Measurements from ENCODE around the gene TAOK1. TPM values are rescaled to one million over a fixed set of nuclear protein-coding genes. Genes with fewer than 3 reads are reported as not detected.

Gene TAOK1
- total RNA-seq, 1 donor from 2014 or later, result 64.8 TPM

DNA sequence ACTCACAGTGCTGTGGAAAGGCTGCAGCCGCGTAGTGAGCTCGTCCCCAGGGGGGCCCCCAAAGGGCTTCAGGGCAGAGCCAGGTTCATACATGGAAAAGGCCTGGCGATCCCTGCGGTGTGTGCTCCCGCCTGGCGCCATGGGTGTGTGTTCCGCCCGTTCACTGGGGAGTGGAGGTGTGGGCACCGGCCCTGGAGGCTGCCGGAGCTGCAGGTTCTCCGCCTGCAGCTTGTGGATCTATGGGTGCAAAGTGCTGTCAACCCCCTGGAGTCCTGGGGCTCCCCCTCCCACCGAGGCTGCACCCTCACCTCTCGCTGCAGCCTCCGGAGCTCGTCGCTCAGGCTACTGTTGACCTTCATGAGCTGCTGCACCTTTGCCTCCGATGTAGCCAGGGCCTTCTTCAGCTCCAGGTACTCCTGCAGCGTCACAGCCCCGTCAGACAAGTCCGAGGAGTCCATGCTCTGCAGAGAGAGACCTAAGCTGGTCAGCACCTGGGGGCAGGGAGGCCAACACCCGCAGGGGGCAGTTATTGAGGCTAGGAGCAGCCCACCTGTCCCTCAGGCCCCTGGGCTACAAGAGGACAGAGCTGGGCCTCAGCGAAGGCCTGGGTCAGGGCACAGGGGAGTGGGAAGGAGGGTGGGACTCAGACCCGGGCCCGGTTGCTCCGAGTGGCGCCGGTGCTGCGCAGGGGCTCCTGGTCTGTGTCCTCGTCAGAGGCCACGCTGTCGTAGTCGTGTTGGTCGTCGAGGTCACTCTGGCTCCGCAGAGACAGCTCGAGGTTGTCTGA, 186.2 kb downstream of the TAOK1 start:
- DNase-seq (ENCODE audit: low spot score), result no peak
- intact Hi-C loops (cut with DNase I), result loop anchor here (5.0 kb wide), 1 partner anchor 36 kb away; no protein-coding TSS in a partner anchor

DNA sequence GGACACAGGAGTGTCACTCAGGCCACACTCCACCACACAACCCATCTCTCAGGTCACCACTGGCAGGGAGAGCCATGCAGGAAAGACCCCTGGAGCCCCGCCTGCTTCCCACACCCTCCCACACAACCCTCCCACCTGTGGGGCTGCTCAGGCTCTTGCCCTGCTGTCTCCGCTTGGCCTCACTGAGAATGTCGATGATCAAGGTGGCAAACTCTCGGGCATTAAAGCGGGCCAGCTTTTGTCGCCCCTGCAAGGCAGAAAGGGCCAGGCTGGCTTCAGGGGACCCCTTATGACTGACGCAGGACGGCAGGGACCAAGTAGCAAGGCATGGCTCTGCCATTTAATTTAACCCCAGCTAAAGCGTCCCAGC, 186.8 kb downstream of the TAOK1 start:
- DNase-seq (ENCODE audit: low spot score), result no peak
- intact Hi-C loops (cut with DNase I), result loop anchor here (5.0 kb wide), 1 partner anchor 35 kb away; no protein-coding TSS in a partner anchor

DNA sequence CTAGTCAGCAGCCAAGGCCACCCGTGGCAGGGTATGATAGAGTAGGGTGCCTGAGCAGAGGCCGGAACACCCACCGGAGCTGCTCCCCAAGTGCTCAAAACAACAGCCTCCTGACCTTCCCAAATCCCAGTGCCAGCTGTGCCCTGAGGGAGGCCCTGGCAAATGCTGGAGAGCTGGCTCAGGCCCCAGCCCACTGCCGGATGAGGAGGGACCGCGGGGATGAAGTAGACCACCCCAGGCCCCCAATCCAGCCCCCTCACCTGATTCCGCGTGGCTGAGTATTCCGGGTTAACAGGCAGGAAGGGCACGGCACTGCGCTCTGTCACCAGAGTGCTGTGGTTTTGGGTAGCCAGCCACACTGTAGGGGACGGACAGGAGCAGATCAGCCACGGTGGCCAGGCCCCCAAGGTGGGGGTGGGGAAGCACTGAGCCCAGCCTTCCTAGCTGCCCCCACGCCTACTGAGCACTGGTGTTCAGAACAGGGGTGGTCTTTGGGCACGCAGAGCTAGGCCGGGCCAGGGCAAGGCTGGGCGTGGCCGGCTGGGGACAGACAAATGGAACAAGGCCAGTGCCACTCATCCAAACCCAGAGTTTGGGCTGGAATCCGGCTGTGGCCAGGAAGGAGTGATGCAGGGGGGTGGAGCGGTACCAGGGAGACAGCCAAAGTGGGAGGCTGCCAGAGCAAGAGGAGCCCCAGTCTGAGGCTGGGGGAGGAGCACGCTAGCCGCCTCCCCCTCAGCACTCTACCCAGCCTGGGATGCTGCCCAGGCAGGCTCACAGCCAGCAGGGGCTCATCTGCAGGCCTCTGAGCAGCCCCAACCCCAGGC, 187.4 kb downstream of the TAOK1 start:
- intact Hi-C loops (cut with DNase I), result loop anchor here (5.0 kb wide), 1 partner anchor 35 kb away; no protein-coding TSS in a partner anchor
- DNase-seq (ENCODE audit: low spot score), result no peak

DNA sequence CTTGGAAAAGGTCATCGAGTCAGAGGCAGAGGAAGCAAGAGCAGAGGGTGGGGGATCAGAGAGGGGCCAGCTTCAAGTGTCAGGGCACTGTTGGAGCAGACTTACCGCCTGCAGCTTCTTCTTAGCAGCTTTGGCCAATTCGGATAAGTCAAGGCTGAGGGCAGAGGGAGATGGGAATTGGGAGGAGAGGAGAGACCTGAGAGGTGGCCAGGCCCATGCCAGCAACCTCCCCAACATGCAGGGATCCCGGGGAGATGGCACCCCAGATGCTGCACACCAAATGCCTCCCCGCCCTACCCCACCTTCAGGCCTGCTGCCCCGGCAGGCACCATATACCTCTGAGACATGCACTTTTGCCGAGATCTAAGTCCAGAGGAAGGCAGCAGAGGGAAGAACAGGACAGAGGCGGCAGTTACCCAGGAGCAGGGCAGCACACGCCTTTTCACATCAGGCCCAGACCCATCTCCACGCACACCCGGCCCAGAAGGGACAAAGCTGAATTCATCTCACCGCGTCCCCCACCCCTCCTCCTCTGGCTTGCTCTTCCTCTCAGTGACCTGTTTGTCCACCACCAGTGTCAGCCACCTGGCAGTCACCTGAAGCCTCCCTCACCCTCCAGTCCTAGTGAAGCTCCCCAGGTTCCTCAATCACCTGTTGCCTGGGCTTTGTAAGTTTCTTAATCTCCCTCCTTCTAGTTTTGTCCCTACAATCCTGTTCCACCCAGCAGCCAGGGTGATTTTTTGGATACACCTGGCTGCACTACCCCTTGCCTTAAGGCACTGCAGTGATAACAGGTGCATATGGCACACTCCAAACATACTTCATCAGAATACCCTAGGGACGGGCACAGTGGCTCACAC, 188.7 kb downstream of the TAOK1 start:
- intact Hi-C loops (cut with DNase I), result loop anchor here (5.0 kb wide), 1 partner anchor 33 kb away; no protein-coding TSS in a partner anchor
- DNase-seq (ENCODE audit: low spot score), result no peak

DNA sequence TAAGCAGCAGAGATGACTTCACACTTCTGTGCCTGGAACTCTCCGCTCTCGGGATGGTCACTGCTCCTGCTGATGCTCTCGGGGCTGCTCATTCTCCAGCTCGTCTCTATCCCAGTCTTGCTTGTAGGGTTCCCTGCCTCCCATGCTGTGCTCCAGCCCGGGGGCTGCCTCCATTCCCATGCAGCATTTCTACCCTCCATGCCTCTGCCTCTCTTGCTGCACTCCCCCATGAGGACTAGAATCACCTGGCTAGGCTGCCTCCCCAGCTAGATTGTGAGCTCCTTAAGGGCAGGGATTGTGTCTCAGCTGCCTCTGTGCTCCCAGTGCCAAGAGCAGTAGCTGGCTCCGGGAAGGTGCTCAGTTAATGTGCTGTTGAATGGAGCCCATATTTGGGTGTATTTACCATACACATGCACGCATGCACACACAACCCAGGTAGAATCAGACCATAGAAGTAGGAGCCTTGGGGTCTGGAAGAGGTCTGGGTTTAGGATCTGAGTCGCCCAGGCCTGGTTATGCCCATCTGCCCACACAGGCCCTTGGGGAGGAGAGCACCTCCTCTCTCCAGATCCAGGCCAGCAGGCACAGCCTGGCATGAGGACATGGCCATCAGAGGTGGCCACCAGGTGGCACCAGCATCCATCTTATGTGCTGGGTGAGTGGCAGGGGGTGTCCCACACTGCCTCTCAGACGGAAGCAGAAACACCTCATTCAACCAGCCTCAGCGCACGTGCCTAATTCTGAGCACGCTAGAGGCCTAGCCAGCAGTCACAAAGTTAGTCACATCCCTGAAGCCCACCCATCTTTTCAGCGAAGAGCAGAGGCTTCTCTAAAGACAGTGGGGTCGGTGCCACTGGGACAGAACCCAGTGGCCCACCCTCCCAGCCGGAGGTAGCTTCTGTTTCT, 190.0 kb downstream of the TAOK1 start:
- peak; percentile 90 for DNase-seq (ENCODE audit: low spot score)
- intact Hi-C loops (cut with DNase I), result loop anchor here (5.0 kb wide), 2 partner anchors 32 to 352 kb away; partner anchors contain the start of gene SSH2

DNA sequence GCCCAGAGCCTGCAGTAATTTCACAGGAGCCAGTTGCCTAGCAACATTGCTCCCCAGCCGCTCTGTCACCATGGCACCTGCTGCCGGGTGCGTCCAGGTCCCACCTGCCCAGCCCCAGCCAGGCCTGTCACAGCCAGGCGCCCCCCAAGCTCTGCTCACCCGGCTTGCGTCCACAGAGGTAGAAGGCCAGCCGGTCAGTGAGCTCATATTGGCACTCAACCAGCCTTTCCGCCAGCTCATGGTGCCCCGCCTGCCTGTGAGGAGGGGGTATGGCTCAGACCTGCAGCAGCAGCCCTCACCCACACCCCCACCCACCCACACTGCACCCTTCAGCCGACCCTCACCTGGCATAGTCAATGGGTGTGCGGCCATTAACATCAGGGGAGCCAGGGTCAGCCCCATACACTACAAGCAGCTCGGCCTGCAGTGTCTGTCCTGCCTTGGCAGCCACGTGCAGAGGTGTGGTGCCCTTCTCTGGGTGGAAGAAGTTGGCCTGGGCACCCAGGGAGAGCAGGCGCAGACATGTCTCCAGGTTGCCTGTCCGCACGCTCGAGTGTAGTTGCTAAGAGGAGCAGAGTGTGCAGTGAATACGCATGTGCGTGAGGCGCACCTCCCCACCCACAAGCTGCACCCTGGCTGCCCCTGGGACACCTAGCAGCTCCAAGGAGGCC, 191.6 kb downstream of the TAOK1 start:
- intact Hi-C loops (cut with DNase I), result loop anchor here (5.0 kb wide), 1 partner anchor 351 kb away; the partner anchor contains the start of gene SSH2
- DNase-seq (ENCODE audit: low spot score), result no peak

DNA sequence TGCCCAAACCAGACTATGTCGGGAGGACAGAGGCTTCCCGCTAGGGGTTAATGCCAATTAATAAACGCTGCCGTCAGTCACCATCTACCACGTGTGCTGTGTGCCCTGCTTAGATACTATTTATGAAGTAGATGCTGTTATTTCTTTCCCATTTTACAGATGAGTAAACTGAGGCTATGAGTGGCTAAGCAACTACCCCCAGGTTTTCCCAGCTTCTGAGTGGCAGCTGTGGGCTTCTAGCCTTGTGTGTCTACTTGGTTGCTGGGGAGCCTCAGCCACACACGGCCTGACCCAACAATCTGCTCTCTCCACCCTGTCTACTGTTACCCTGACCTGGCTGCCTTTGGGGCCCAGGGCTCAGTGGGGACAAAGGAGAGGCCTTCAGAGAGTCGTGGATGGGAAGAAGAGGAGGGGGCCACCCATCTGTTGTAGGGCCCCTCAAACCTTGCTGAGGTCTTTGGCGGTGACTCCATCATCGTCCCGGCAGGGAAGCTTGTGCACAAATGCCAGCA, 192.1 kb downstream of the TAOK1 start:
- intact Hi-C loops (cut with DNase I), result loop anchor here (5.0 kb wide), 1 partner anchor 350 kb away; the partner anchor contains the start of gene SSH2
- DNase-seq (ENCODE audit: low spot score), result no peak

DNA sequence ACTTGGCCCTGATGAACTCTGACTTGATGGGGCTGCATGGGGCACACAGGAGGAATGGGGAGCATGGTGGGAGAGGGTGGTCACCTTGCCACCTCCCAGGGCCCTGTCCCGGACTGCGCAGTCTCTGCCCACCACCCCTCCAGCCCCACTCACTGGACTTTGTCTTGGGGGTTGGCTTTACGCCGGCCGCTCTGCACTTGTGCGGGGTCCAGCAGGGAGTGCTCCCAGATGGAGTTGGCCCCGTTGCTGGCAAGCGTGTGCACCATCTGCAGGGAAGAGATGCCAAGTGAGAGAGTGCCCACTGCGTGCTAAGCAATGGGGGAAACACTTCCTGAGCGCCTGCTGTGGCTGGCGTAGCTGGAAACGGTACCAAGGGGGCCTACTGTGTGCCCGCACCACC, 192.6 kb downstream of the TAOK1 start:
- no peak for DNase-seq (ENCODE audit: low spot score)
- intact Hi-C loops (cut with DNase I), result loop anchor here (5.0 kb wide), 1 partner anchor 350 kb away; the partner anchor contains the start of gene SSH2

DNA sequence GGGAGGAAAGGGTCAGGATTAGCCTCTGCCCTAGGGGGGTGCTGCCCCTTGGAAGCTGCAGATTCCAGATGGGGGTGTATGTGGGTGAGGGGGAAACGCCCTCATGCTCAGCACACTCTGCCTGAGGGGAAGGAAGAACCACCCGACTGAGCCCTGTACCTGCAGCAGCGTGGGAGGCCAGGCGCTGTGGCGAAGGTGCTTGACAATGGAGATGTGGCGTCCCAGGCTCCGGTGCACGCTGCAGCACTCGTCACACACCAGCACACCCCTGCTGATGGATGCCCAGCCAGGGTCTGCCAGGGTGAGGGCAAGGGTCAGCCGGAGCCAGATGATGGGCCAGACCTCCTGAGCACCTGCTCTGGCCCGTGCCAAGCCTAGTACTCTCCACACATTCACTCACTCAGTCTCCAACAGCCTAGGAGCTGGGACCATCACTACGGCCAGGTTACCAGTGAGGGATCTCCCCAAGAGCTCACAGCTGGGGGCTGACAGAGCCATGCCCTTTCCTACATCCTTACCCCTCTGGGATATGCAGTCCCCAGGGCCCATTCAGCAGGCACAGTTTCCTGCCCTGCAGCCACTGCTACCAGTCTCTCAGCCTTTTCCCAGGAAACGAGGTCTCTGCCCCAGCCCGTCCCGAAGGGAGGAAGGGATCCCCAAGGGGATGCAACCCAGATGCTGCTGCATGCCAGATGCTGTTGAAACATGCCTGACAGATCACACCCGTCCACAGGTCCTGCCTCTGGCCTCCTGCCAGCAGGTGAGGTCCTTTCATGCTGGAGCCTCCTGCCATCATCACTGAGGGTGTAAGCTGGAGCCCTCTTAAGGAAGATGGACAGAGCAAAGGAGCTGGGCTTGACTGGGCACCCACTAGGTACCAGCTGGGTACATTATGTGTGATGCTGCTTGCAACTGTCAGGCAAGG, 193.4 kb downstream of the TAOK1 start:
- intact Hi-C loops (cut with DNase I), result loop anchor here (5.0 kb wide), 1 partner anchor 349 kb away; the partner anchor contains the start of gene SSH2
- DNase-seq (ENCODE audit: low spot score), result no peak

DNA sequence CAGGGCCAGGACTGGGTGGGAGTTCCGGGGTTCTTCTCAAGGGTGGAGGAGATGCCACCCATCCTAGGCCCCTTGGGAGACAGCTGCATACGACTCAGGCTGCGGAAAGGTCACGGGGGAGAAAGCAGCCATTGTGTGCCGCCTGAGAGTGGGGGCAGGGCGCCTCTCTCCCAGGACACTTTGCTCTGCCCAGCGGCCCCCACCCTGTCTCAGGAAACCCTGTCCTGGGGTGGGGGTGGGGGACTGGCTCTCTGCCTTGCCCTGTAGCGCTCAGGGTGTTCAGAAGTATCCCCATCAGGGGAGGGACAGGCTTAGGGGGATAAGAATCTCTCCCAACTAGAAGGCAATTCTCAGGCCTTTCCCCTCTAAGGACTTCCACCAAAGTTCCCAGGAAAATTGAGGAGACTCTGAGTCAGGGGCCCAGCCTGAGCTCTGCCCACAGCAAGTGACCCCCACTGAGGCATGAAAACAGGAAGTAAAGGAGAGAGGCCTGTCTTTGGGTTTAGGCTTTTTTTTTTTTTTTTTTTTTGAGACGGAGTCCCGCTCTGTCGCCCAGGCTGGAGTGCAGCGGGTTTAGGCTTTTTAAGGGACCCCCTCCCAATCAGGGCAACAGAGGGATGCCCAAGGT, 194.4 kb downstream of the TAOK1 start:
- intact Hi-C loops (cut with DNase I), result loop anchor here (5.0 kb wide), 1 partner anchor 348 kb away; the partner anchor contains the start of gene SSH2
- DNase-seq (ENCODE audit: low spot score), result no peak

DNA sequence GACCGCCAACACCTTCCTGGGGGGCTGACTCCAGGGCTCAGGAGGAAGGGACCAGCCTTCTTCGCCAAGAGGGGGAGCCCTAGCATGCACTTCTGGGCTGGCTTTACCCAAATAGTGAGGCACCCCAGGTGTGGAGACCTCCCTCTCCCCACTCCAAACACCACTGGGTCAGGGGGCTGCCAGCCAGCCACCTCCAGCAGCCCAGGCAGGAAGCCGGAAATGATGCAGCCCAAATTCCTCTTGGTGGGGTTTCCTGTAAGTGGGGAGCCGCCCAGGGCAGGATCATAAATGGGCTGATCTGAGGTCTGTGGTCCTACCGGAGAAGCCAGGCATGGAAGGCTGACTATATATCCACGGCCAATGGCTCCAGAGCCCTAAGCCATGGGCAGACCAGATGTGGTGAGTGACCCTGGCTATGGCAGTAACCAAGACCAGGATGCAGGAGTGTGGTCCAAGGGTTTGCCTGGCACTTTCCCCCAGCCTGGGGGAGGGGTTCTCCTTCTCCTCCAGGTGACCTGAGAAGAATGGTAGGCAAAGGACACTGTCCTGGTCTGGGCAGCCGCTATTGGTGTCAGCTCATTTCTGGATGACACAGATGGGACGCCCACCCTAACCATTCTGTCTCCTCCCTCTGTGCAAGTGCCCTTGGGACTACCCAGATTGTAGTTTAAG, 195.1 kb downstream of the TAOK1 start:
- intact Hi-C loops (cut with DNase I), result no loop called here
- no peak for DNase-seq (ENCODE audit: low spot score)

DNA sequence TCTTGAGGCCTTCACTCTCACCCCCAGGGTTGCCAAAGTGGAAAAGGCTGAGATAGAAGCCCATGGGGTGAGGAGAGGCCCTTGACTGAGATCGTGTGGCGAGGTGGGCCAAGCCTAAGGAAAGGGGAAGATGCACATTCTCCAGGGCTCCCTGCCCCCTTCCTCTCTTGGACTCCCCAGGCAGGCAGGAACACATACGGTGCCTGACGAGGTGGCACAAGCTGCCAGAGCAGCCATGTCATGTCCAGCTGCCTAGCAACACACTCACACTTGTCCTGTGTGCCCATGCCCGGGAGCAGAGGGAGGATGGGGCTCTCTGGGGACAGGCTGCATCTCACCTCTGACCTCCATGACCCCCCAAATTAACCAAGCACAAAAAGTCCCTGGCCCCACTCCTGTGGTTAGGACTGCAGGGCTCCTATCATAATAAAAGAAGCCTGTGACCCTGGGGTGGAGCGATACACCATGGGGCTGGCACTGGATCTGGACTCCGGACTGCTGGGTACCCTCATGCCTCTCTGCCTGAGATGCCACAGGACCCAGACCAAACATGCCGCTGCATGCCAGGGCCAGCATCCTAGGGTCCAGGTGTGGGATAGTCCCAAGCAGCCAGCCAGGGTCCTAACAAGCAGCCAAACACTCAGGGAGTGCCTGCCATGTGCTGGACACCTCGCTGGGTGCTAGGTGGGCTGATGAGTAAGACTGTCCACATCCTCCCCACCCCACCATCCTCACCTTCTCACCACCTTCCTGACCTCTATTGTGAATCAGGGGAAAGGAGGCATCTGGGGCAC, 196.7 kb downstream of the TAOK1 start:
- intact Hi-C loops (cut with DNase I), result no loop called here
- DNase-seq (ENCODE audit: low spot score), result no peak

DNA sequence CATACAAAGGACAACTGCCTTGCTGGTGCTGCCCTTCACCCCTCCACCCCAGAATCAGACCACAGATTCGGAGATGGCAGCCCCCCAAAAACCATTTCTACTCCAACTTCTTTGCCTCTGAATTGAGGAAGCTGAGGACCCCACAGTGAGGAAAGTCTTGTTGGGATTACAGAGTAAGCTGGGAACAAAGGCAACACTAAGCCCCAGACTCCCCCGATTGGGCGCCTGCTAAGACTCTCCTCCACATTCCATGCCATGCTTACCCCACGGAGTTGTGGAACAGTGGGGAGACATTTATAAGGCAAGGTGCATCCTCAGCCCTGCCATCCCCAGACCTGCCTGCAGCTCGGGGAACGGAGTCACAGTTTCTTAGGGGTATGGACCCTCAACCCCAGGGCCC, 197.4 kb downstream of the TAOK1 start:
- intact Hi-C loops (cut with DNase I), result no loop called here
- DNase-seq (ENCODE audit: low spot score), result no peak

DNA sequence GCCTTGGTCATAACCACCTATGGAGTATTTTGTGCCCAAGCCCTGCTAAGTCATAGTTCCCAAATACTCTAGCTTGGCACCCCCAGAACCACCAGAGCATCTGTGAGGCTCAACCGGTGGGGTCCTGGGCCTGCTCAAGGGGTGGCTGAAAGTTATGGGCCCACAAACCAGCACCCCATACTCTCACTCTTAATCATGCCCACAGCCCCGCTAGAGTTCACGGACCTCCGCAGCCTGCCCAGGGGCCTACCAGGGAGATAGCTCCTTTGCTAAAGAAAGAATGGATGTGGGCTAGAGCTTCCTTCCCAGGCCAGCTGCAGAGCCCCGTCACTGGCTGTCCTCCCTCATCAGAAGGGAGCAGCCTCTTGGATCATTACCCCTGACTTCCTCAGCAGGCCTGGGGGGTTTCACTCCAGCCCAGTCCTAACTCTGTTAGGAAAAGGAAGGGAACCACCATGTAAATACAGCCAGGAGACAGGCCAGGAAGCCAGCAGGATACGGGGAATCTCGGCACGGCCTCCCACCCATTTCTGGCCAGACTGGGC, 197.9 kb downstream of the TAOK1 start:
- no peak for DNase-seq (ENCODE audit: low spot score)
- intact Hi-C loops (cut with DNase I), result no loop called here

Measured in cardiac septum (tissue), 1 donor.